ENCODE results near the gene TTC6.

Gene TTC6

GRCh38 chr14:37585971-37586796 is 9.2 kb upstream of the TTC6 start:
- no peak for DNase-seq

- no peak for DNase-seq
Observed at GRCh38 chr14:37586797-37587130, 8.7 kb upstream of the TTC6 start.

- no peak for DNase-seq
Observed at GRCh38 chr14:37587131-37587803, 8.2 kb upstream of the TTC6 start.

- no peak for DNase-seq
Observed at GRCh38 chr14:37587881-37588666, 7.4 kb upstream of the TTC6 start.

GRCh38 chr14:37588667-37588955 is 6.8 kb upstream of the TTC6 start:
- DNase-seq = no peak

GRCh38 chr14:37588956-37589714 is 6.3 kb upstream of the TTC6 start:
- peak; percentile 80 for DNase-seq

- peak; percentile 82 for DNase-seq
Observed at GRCh38 chr14:37589715-37590427, 5.6 kb upstream of the TTC6 start.

- peak; percentile 82 for DNase-seq
Observed at GRCh38 chr14:37590428-37591139, 4.8 kb upstream of the TTC6 start.

- peak; percentile 88 for DNase-seq
Observed at GRCh38 chr14:37591311-37591940, 4.0 kb upstream of the TTC6 start.

- DNase-seq = peak; percentile 80
Observed at GRCh38 chr14:37591941-37592481, 3.4 kb upstream of the TTC6 start.

- peak; percentile 84 for DNase-seq
Observed at GRCh38 chr14:37592482-37593408, 2.7 kb upstream of the TTC6 start.

GRCh38 chr14:37593511-37594237 is 1.8 kb upstream of the TTC6 start:
- peak; percentile 87 for DNase-seq

GRCh38 chr14:37594238-37594970 is 1.0 kb upstream of the TTC6 start:
- peak; percentile 98 for DNase-seq

- peak; percentile 98 for DNase-seq
Observed at GRCh38 chr14:37595809-37596621, 586 bp downstream of the TTC6 start.

GRCh38 chr14:37596790-37597472 is 1.5 kb downstream of the TTC6 start:
- DNase-seq = peak; percentile 79

- peak; percentile 87 for DNase-seq
Observed at GRCh38 chr14:37597538-37597913, 2.1 kb downstream of the TTC6 start.

Measured in DMS79 treated with DMSO at 0.1 percent for 48 hours (cell line).